GM18873 (cell line): ENCODE results near the gene RASSF5.
"Not testable (repeated sequence)": the region's sequence is repeated elsewhere in the genome, so short reads cannot be mapped to it uniquely, and the experiment has no call there.

Experiments used
- ATAC-seq: cut with Tn5 transposase; IDR thresholded peaks from one replicate; pipeline ENCODE4 v1.9.1; 2021; ENCODE audit warnings: mild to moderate bottlenecking, moderate library complexity, moderate number of reproducible peaks; ENCODE audit not compliant: unreplicated experiment, low FRiP score

RASSF5 gene

DNA sequence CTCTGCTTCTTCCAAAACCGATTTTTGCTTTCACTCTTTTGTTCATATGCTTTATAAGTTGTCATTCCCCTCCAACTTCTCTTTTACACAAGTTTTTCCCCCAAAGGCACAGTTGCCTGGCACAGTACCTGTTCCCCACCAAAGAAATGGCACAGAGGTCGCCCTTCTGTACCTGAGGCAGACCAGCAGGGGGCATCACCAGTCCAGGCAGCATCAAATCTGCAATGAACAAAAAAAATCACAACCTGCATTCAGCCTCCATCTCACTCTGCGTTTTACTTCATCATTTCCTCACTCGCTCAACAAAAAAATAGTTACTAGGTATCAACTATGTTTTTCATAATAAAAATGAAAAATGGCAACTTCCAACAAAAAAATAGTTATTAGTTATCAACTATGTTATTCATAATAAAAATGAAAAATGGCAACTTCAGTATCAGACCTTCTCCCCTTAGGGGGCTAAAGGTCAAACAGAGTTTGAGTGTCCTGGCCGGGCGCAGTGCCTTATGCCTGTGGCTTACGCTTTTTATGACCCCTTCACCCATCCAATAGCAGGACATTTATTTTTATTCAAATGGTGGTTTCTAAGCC, 100.9 kb downstream of the RASSF5 start:
- ATAC-seq, result no peak

DNA sequence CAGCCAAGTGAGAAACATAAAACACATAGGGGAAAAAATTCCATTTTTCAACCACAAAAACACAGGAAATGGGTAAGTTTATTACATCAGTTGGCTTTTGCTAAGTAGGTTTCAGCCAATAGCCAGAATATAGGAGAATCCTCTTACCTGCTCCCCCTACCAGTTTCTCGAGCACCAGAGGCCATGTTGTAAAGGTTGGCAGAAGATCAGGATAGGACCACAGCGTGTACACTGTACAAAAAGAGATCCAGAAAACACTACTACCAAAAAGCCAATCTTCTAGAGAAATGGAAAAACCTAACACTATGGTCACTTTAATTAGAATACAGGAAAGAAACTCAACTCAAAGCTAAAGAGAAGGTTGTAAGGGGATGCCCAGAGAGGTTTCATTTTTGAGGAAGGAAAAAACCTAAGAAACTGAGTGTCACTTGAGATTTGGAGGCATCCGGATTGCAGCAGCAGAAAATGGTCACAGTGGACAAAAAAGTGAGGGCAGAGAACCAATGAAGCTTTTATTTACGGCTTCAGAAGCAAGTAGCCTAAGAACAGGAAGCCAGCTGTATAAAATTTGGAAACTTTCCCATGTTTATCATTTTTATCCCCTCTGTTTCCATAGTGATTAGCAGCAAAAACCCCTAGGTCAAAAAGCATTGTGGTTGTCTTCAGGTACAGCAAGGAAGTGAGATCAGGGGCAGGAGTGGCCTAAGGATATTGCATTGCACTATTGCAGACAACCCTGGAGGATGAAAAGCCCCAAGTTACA, 102.1 kb downstream of the RASSF5 start:
- ATAC-seq, result no peak

DNA sequence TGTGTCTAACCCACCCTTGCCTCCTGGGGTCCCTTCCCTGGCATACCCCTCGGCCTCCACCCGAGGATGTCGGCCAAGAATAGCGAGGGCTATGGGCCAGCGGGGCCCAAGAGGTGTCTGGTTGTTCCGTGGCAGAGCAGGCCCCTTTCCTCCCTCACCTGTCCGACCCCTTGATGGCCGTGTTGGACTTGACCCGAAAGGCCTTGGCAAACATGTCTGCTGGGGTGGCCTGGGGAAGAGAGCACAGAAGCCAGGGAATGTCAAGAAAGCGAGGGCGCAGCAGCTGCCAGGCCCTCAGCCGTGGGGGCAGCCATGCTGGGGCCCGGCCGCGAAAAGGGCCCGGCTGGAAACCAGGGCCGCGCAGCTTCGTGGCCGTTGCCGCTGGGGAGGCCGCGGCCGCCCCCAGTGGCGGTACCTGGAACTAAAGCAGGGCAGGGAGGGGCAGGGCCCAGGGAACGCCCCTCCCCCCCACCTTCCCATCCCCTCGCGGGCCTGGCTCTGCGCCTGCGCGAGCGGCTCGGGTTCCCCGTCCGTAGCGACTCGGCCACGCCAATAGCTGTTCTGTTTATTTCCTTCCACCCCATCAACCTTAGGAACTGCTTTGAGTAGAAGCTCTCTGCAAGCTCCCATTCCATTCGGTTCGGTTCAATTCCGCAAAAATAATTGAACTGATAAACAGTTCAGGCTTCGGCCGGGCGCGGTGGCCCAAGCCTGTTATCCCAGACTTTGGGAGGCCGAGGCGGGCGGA, 105.0 kb downstream of the RASSF5 start, which contains the start of gene EIF2D:
Gene EIF2D, minus strand, starts transcription at position 337 of the 748 bp plus-strand sequence. Its CDS starts 123 bp downstream, at position 214.
- ATAC-seq, result peak; percentile 63

DNA sequence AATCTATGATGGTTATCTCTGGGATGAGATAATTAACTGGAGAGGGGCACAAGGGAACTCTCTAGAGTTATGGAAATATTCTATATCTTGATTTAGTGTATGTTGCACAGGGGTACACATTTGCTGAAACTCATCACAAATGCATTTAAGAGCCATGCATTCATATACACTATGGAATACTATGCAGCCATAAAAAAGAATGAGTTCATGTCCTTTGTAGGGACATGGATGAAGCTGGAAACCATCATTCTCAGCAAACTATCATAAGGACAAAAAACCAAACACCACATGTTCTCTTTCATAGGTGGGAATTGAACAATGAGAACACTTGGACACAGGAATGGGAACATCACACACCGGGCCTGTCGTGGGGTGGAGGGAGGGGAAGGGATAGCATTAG, 119.1 kb downstream of the RASSF5 start:
- ATAC-seq, result not testable (repeated sequence)

DNA sequence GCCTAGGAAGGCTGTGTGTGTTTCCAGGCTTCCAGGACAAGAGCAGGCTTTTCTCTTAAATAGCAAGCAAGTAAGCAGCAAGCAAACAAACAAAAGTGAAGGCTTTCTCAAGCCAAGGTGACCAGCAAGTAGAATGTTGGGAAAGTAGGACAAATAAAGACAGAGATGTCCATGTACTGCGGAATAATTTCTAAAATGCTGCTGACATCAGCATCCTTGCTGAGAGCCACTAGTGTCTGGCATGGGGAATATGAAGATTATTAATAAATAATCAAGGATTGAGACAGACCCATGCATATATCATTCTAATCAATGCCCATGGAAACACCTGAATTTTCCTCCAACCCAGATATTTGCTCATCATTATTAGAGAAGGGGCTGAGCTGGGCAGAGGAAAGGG, 121.6 kb downstream of the RASSF5 start:
- ATAC-seq, result no peak

DNA sequence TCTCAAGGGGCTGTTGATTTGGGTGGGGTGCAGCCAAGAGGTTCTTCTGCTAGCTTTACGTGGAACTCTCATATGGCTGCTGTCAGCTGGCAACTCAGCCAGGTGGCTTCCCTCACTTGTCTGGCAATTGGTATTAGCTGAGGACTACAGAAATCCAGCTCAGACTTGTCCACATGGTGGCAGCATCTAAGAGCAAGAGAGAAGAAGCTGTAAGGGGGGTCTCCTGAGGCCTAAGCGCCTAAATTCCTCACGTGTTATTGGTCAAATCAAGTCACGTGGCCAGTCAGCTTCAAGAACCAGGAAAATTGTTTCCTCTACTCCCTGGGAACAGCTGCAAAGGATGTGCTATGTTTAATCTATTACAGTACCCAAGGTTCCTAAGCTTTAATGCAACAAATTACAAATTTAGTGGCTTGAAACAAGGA, 123.8 kb downstream of the RASSF5 start:
- ATAC-seq, result no peak

DNA sequence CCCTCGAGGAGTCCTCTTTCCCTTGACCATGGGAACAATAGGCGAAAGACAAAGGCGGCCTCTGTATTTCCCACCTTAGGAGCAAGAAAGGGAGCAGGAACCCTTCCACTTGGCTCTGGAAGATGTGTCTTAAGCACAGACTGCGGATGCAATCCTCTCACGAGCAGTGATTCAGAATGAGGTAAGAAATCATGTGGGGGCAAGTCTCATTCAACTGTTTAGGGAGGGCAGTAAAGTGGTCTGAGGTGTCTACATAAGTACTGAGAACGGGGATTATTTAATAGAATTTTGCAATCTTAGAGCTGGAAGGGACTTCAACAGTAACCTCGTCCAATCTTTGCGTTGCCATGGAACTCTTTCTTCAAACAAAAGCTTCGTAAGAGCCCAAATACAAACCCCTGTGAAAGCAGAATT, 126.4 kb downstream of the RASSF5 start:
- ATAC-seq, result no peak

DNA sequence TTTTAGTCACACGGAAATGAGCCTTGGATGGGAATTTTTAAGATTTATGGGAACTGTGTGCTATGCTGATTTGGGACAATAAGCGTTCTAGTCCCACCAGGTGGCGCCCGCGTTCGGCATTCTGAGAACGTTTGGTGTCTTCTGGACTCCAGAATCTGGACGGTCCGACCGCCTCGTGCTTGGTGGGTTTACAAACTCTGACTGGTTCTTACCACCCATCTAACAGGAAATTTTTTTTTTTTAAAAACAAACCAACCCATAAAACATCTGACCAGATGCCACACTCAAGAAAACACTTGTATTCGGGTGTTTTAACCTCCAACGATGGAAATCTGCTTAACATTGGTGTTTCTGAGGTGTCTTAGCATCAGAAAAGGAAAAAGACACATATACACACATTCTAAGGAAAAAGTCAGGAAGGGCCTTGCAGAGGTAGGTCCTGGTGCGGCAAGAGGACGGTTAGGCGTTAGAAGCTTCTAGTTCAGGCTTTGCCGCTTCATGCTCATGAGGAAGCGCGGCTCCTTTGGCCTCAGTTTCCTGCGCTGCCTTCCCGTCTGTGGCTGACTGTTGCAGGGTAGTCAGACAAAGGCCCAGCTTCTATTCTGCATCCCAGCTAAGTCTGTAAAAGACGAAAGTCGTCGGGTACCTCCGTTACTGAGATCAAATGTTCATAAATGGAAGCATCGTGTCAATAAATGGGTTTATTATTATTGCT, 127.2 kb downstream of the RASSF5 start:
- ATAC-seq, result no peak

DNA sequence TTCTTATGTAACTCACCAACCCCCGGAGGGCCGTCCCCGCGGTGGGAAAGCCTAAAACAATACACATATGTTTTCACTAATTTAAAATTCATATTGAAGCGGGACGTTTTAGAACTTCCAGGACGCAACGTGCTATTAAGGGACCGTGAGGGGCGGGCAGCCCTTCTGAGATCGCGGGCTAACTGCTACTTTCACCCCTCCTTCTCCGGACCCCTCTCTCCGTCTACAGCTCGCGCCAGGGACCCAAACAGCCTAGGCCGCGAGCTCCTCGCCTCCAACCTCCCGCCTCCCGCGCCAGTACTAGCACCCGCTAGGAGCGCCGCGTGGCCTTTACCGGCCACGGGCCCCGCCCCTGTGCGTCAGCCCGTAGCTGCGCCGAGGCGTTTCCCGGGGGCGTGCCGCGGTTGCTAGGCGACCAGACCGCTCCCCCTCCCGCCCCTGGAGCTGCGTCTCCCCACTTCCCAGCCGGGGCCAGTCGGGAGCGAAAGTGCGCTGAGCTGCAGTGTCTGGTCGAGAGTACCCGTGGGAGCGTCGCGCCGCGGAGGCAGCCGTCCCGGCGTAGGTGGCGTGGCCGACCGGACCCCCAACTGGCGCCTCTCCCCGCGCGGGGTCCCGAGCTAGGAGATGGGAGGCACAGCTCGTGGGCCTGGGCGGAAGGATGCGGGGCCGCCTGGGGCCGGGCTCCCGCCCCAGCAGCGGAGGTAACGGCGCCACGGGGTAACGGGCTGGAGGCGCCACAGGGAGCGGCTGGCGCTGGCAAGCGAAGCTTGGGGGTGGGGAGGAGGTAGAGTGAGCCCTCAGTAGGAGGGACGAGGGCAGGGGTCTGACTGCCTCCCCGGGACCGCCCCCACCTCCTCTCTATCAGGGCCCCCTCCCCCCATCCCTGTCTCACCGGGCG, 128.0 kb downstream of the RASSF5 start, which contains the start of gene DYRK3:
Gene DYRK3, plus strand, starts transcription at position 457 of the 898 bp plus-strand sequence. Its CDS starts 168 bp downstream, at position 625.
- peak; percentile 73 for ATAC-seq

DNA sequence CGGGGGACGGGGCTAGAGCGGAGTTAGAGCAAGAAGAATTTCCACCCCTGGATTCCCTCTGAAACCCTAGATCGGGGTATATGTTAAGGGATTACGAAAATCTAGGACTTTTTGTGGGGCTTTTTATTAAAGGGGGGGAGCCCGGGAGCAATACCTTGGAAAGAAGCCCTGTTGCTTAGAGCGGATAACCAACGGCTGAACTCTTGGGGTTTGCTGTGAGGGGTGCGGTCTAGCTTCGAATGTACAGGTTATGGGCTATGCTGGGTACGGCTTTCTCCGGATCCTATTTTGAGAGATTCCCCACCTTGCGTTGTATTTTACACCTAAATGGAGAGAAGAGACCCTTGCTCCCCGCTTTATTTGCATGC, 128.6 kb downstream of the RASSF5 start:
- no peak for ATAC-seq

DNA sequence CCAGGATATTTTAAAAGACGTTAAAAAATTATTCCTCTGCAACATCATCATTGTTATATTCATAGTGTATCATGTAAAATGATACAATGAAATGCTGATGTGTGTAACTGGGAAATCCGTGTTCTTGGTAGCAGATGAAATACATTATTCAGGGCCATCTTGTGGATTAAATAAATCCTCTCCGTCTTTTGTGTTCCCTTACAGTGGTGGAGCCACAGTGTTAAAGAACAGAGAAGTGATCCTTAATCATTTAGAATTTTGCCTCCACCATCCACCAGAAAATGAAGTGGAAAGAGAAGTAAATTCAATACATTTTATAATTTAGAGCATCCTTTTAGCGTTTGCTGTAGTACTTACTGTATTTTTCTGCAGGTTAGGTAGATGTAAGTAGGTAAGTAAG, 129.3 kb downstream of the RASSF5 start:
- no peak for ATAC-seq

DNA sequence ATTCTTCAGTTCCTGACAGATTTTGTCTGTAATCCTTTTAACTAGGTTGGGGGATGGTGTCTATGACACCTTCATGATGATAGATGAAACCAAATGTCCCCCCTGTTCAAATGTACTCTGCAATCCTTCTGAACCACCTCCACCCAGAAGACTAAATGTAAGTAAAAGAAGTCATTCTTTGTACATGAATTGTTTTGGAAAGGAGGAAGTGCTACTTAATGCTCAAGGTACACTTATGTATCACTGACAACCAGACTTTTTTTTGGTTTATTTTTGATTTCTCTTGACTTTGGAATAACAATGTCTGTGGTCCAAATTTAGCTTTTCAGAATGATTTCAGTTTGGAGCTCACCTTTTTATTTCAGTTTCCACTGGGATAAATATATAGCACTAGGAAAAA, 130.3 kb downstream of the RASSF5 start:
- no peak for ATAC-seq
